Cardiac fibroblast (primary cell): ENCODE results near the gene SULT1C4.
"Not testable (repeated sequence)": the region's sequence is repeated elsewhere in the genome, so short reads cannot be mapped to it uniquely, and the experiment has no call there.

Source experiments
- DNase-seq, 2 donors: peaks; one replicate each; pipeline versions ENCODE4 v3.0.0 to v3.0.0-alpha.2; 2010; ENCODE audit warnings: low read depth in 2 of 2
- H3K4me3 ChIP-seq, 2 donors: replicated peaks in 1 of 2; 1 replicate in 1 of 2; 2 replicates in 1 of 2; pipeline ENCODE4 v1.5.1; 2011; ENCODE audit warnings: low read depth in 2 of 2, low read length in 2 of 2, mild to moderate bottlenecking in 2 of 2, moderate library complexity in 1 of 2
- TF ChIP-seq, protein P1 (sequence below): IDR thresholded peaks from one replicate; pipeline ENCODE4 v1.5.1; 2011; ENCODE audit warnings: low read depth, mild to moderate bottlenecking, low read length, inconsistent platforms

Gene SULT1C4

DNA sequence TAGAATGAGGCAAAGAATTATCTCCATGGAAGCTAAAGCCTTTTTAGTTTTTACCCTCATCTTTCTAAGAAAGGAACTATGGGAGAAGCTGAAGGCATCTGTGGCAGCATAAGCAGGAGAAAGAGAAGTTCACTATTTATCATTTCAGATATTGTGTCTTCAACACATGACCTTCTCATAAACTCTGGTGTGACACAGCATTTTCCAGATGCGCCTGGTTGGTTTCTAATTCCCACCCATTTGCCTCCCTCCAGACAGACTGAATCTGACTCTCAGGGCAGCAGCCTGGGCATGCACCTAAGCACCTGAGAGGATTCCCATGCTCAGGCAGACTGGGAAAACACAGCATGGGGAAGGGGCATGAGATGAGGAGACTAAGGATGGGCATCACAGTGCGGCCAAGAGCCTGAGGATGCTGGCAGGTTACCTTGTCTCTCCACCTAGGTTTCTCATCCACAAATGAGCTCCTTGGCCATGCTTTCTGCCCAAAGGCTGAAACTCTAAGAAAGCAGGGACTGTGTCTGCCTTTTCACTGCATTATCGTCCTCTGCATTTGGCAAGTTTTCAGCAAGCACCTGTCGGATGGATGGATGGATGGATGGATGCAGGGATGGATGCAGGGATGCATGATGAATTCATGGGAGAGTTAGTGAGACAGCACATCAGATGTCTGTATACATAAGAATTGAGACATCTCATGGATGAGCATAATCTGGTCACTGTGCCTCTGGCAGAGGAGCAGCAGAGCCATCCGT is 28.8 kb upstream of the SULT1C4 start:
- no peak for DNase-seq
- TF ChIP-seq, protein P1, sequence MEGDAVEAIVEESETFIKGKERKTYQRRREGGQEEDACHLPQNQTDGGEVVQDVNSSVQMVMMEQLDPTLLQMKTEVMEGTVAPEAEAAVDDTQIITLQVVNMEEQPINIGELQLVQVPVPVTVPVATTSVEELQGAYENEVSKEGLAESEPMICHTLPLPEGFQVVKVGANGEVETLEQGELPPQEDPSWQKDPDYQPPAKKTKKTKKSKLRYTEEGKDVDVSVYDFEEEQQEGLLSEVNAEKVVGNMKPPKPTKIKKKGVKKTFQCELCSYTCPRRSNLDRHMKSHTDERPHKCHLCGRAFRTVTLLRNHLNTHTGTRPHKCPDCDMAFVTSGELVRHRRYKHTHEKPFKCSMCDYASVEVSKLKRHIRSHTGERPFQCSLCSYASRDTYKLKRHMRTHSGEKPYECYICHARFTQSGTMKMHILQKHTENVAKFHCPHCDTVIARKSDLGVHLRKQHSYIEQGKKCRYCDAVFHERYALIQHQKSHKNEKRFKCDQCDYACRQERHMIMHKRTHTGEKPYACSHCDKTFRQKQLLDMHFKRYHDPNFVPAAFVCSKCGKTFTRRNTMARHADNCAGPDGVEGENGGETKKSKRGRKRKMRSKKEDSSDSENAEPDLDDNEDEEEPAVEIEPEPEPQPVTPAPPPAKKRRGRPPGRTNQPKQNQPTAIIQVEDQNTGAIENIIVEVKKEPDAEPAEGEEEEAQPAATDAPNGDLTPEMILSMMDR = no peak

DNA sequence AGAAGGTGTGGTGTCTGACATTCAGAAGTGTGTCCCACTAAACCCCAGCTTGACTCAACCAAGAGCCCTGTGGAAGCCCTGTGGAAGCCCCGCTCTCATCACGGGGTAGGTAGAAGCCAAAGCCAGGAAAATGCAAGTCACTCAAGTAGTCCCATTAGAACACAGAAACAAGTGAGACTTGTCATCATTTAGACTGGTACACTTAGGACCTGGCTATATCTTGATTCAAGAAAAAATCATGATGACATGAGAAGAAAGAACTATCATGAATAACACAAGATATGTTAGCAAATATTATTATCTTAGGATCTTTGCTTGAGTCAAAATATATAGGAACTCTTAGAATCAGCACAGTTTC is 28.2 kb upstream of the SULT1C4 start:
- no peak for DNase-seq
- TF ChIP-seq, protein P1 = no peak
- no peak overlapping the region for H3K4me3 ChIP-seq

More for the DNA sequence above, 28.8 kb upstream of the SULT1C4 start:
- no peak overlapping the region for H3K4me3 ChIP-seq

- H3K4me3 ChIP-seq = no peak overlapping the region
- peak; percentile 43 to 45 for DNase-seq
- TF ChIP-seq, protein P1 = no peak
These were observed 25.9 kb upstream of the SULT1C4 start for GRCh38 chr2:108351889-108352288.

- no peak for DNase-seq
- H3K4me3 ChIP-seq = no peak overlapping the region
- TF ChIP-seq, protein P1 = no peak
These were observed 23.6 kb upstream of the SULT1C4 start for GRCh38 chr2:108354136-108354535.

DNA sequence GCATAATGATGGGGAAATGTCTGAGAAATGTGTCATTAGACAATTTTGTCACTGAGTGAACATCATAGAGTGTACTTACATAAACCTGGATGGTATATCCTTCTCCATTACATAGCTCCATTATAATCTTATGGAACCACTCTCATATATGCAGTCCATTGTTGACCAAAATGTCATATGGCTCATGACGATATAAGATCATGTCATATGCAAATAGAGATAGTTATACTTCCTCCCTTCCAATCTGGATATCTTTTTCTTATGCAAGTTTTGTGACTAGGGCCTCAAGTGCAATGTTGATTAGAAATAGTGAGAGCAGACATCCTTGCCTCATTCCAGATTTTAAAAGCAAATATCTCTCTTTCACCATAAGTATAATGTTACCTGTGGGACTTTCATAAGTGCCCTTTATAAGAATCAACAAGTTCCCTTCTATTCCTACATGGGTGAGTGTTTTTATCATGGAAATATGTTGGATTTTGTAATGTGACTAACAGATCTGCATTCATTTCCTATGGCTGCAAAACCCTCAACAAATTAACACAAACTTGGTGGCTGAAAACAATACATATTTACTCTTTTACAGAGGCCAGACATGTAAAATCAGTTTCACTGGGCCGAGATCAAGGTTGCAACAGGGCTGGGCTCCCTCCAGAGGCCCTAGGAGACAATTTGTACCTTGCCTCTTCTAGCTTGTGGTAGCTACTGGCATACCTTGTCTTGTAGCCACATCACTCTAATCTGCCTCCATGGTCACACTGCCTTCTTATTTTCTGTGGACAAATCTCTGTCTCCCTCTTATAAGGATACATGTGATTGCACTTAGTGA is 21.6 kb upstream of the SULT1C4 start:
- DNase-seq = no peak
- TF ChIP-seq, protein P1 = no peak
- no peak overlapping the region for H3K4me3 ChIP-seq

- DNase-seq, H3K4me3 ChIP-seq: not testable (repeated sequence)
These were observed 18.4 kb upstream of the SULT1C4 start for GRCh38 chr2:108359336-108359735.

GRCh38 chr2:108360776-108361468 is 16.8 kb upstream of the SULT1C4 start:
- no peak for DNase-seq
- TF ChIP-seq, protein P1 = no peak
- H3K4me3 ChIP-seq = no peak overlapping the region
